Smooth muscle cell (in vitro differentiated cells): ENCODE results near the gene AIM2. TPM values are rescaled to one million over a fixed set of nuclear protein-coding genes. Genes with fewer than 3 reads are reported as not detected.

Experiments used
- DNase-seq: peaks from one replicate; lab custom pipeline; 2025; ENCODE audit not compliant: unreplicated experiment; lab: John Stamatoyannopoulos, UW
- H2AFZ ChIP-seq: fragments of 200-600 bp; sonication (generic); 2 replicates; pipeline ENCODE4 v1.6.0; 2016; ENCODE audit warnings: antibody characterized with exemption, low read depth, mild to moderate bottlenecking
- H3F3A ChIP-seq: fragments of 200-600 bp; sonication (generic); 2 replicates; pipeline ENCODE4 v1.6.0; 2017; ENCODE audit warnings: antibody characterized with exemption, low read depth
- H3K27ac ChIP-seq: fragments of 200-600 bp; sonication (generic); 2 replicates; pipeline ENCODE4 v1.5.1; 2016; ENCODE audit warnings: low read depth, mild to moderate bottlenecking
- H3K27me3 ChIP-seq: fragments of 200-600 bp; sonication (generic); 2 replicates; pipeline ENCODE4 v1.6.1; 2016; ENCODE audit warnings: low read depth, mild to moderate bottlenecking
- H3K36me3 ChIP-seq: fragments of 200-600 bp; sonication (generic); 2 replicates; pipeline ENCODE4 v1.5.1; 2016; ENCODE audit warnings: low read depth
- H3K4me1 ChIP-seq: fragments of 200-600 bp; sonication (generic); 2 replicates; pipeline ENCODE4 v1.5.1; 2016; ENCODE audit warnings: low read depth
- H3K4me2 ChIP-seq: fragments of 200-600 bp; sonication (generic); 2 replicates; pipeline ENCODE4 v1.6.0; 2016; ENCODE audit warnings: mild to moderate bottlenecking
- H3K4me3 ChIP-seq: fragments of 200-600 bp; sonication (generic); 2 replicates; pipeline ENCODE4 v1.5.1; 2016; ENCODE audit warnings: mild to moderate bottlenecking
- H3K79me2 ChIP-seq: fragments of 200-600 bp; sonication (generic); 2 replicates; pipeline ENCODE4 v1.6.0; 2016; ENCODE audit warnings: low read depth, mild to moderate bottlenecking
- H3K9ac ChIP-seq: fragments of 200-600 bp; sonication (generic); 2 replicates; pipeline ENCODE4 v1.6.0; 2016; ENCODE audit warnings: low read depth
- H3K9me3 ChIP-seq: fragments of 200-600 bp; sonication (generic); replicated peaks from 2 replicates; pipeline ENCODE4 v1.5.1; 2016; ENCODE audit warnings: low read depth
- H4K20me1 ChIP-seq: fragments of 200-600 bp; sonication (generic); 2 replicates; pipeline ENCODE4 v1.6.0; 2016; ENCODE audit warnings: low read depth
- WGBS: methylation state at CpG from one replicate; pipeline ENCODE4 v1.1.7; 2016; ENCODE audit warnings: low lambda C conversion rate; 5-methylcytosine and 5-hydroxymethylcytosine counted together
- polyA plus RNA-seq: library from polyadenylated mRNA; unstranded; fragments of >200 nt; fragmentation: Nextera tagmentation; extraction: Ambion mirVana; gene quantifications from 2 replicates; pipeline ENCODE4 v1.2.1, GENCODE V29; 2016
- total RNA-seq: library from RNA; depleted of rRNA; stranded (reverse); fragments of >200 nt; gene quantifications from 2 replicates; pipeline ENCODE4 v1.2.3, GENCODE V29; 2014
- TF ChIP-seq, protein P1 (sequence below): fragments of 200-600 bp; sonication (generic); IDR thresholded peaks from 2 replicates; pipeline ENCODE4 v1.5.1; 2017; ENCODE audit warnings: borderline replicate concordance, mild to moderate bottlenecking, antibody characterized with exemption; ENCODE audit not compliant: insufficient read depth, poor library complexity, severe bottlenecking

Gene AIM2
- total and polyA plus RNA-seq, 2 experiments from 2014 or later, result 0.87 to 1.2 TPM

DNA sequence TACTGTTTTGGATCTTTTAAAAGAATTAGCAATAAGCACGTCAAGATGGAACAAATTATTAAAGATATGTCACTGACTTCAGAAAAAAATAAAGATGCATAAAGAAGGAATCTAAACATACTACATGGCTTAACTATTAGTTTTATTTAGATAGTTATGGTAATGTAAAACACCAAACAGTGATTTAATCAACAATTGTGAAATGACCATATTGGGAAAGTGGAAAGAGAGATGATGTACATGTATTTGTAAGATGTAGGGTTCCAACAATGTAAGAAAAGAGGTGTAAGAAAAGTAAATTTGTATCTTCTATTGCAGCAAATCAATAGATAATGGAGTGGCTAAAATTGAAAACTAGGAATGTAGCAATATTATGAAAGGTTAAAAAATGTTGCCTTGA lies 6.4 kb upstream of the AIM2 start:
- WGBS, result 88% methylated on average over 1 of the region's 1 CpG
- no peaks in the 10 kb centered on the region for H4K20me1 ChIP-seq
- TF ChIP-seq, protein P1, sequence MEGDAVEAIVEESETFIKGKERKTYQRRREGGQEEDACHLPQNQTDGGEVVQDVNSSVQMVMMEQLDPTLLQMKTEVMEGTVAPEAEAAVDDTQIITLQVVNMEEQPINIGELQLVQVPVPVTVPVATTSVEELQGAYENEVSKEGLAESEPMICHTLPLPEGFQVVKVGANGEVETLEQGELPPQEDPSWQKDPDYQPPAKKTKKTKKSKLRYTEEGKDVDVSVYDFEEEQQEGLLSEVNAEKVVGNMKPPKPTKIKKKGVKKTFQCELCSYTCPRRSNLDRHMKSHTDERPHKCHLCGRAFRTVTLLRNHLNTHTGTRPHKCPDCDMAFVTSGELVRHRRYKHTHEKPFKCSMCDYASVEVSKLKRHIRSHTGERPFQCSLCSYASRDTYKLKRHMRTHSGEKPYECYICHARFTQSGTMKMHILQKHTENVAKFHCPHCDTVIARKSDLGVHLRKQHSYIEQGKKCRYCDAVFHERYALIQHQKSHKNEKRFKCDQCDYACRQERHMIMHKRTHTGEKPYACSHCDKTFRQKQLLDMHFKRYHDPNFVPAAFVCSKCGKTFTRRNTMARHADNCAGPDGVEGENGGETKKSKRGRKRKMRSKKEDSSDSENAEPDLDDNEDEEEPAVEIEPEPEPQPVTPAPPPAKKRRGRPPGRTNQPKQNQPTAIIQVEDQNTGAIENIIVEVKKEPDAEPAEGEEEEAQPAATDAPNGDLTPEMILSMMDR, result no peak

GRCh38 chr1:159081626-159082025 lies 5.1 kb upstream of the AIM2 start:
- Histone ChIP-seq H3K27me3 (no peaks in the 10 kb centered on the region), H3K4me1 (no peaks in the 10 kb centered on the region), H4K20me1 (no peaks in the 10 kb centered on the region), H3K4me3 (no peak overlapping the region), H3K4me2 (no peak overlapping the region), H3K9ac (no peak overlapping the region), H3F3A (no peaks in the 10 kb centered on the region), H3K27ac (no peak overlapping the region), H3K9me3 (no peaks in the 10 kb centered on the region), H3K79me2 (no peaks in the 10 kb centered on the region), H3K36me3 (no peaks in the 10 kb centered on the region), H2AFZ (no peak overlapping the region)
- TF ChIP-seq, protein P1, result no peak
- no peak for DNase-seq
- WGBS, result 77% methylated on average over 1 of the region's 1 CpG

More for the DNA sequence above, 6.4 kb upstream of the AIM2 start:
- DNase-seq, result no peak
- no peak overlapping the region for H3K9ac ChIP-seq
- H3K9me3 ChIP-seq, result no peaks in the 10 kb centered on the region
- no peaks in the 10 kb centered on the region for H3K27me3 ChIP-seq
- no peak overlapping the region for H3K4me3 ChIP-seq
- H3F3A ChIP-seq, result no peaks in the 10 kb centered on the region
- no peaks in the 10 kb centered on the region for H3K4me1 ChIP-seq
- no peak overlapping the region for H3K4me2 ChIP-seq
- no peaks in the 10 kb centered on the region for H3K79me2 ChIP-seq
- no peaks in the 10 kb centered on the region for H3K36me3 ChIP-seq
- no peak overlapping the region for H2AFZ ChIP-seq
- H3K27ac ChIP-seq, result no peak overlapping the region

DNA sequence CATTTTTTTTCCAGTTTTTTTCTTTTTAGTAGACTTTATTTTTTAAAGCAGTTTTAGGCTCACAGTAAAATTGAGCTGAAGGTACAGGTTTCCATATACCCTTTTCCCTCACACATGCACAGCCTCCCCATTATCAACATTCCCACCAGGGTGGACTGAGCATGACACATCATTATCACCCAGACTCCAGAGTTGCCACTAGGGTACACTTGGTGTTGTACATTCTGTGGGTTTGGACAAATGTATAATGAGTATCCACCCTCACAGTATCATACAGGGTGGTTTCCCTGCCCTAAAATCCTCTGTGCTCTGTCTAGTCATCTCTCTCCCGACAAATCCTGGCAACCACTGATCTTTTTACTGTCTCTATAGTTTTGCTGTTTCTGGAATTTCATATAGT lies 3.0 kb upstream of the AIM2 start:
- Histone ChIP-seq H2AFZ (no peak overlapping the region), H3K27ac (no peak overlapping the region), H3K4me1 (no peaks in the 10 kb centered on the region), H3K79me2 (no peaks in the 10 kb centered on the region), H3K36me3 (no peaks in the 10 kb centered on the region), H3K9ac (no peak overlapping the region), H3F3A (no peaks in the 10 kb centered on the region), H3K4me2 (no peak overlapping the region), H3K9me3 (no peaks in the 10 kb centered on the region), H4K20me1 (no peaks in the 10 kb centered on the region), H3K27me3 (no peaks in the 10 kb centered on the region), H3K4me3 (no peak overlapping the region)
- 35% methylated on average over 1 of the region's 1 CpG for WGBS
- TF ChIP-seq, protein P1, result no peak
- DNase-seq, result no peak
